Pancreas (tissue), 10 donors: ENCODE results near the gene PDP2. TPM values are rescaled to one million over a fixed set of nuclear protein-coding genes. Genes with fewer than 3 reads are reported as not detected.

Experiments used
- ATAC-seq, 4 donors: fragments of 200-7000 bp; cut with Tn5 transposase; one replicate each; pipeline versions ENCODE4 v1.8.0 to v1.9.1; 2020; ENCODE audit warnings: mild to moderate bottlenecking in 4 of 4, moderate library complexity in 4 of 4
- DNase-seq, 6 donors: peaks; one replicate each; pipeline ENCODE4 v3.0.0-alpha.2; 2020
- FAIRE-seq: peaks from 2 replicates; lab custom pipeline; 2012; peaks lifted over from hg19 to GRCh38; lab: Jason Lieb, UNC
- H3K27ac ChIP-seq, 4 donors: fragments of 200-600 bp; sonication (generic); 1 replicate in 3 of 4; 2 replicates in 1 of 4; pipeline versions ENCODE4 v1.5.0 to v1.8.0; 2020
- H3K27me3 ChIP-seq, 4 donors: fragments of 200-600 bp; one replicate each; pipeline ENCODE4 v1.8.0; 2021
- H3K36me3 ChIP-seq, 3 donors: fragments of 200-600 bp; sonication (generic) in 1 of 3; one replicate each; pipeline versions ENCODE4 v1.5.0 to v1.8.0; 2020 to 2021
- H3K4me1 ChIP-seq, 3 donors: fragments of 200-600 bp; one replicate each; pipeline ENCODE4 v1.8.0; 2021
- H3K4me3 ChIP-seq, 4 donors: fragments of 200-600 bp; sonication (generic) in 2 of 4; one replicate each; pipeline versions ENCODE4 v1.5.0 to v1.8.0; 2020 to 2021
- H3K9me3 ChIP-seq, 4 donors: fragments of 200-600 bp; one replicate each; pipeline ENCODE4 v1.8.0; 2021
- CTCF ChIP-seq, 4 donors: fragments of 200-600 bp; sonication (generic) in 3 of 4; IDR thresholded peaks; one replicate each; pipeline versions ENCODE4 v1.5.0 to v1.8.0; 2021; ENCODE audit warnings: antibody characterized with exemption in 4 of 4
- whole genome bisulfite sequencing, 2 donors: extraction: QIAGEN DNeasy Blood & Tissue Kit; methylation state at CpG; one replicate each; pipeline ENCODE4 v1.1.7; 2013; 5-methylcytosine and 5-hydroxymethylcytosine counted together
- intact Hi-C, 3 donors: fragments of 100-400 bp; cut with DNase I; formaldehyde crosslinking; loops; one replicate each; pipeline versions ENCODE4 v1.11.1 to v1.14.2; 2022
- polyA plus RNA-seq, 2 donors: library from polyadenylated mRNA; stranded (reverse); fragments of 200-250 nt; gene quantifications; one replicate each; pipeline ENCODE4 v1.2.3, GENCODE V29; 2013
- total RNA-seq, 6 donors: library from RNA; stranded (reverse); fragmentation: NEBNext Ultra II Directional in 4 of 6; extraction: Animal tissue kit (Norgen Biotek cat#: 25700) in 4 of 6; gene quantifications; one replicate each; pipeline versions ENCODE4 v1.2.1 to v1.2.4, GENCODE V29; 2021 to 2023
- donor health status: healthy with polysubstance abuse.
- donor health status: DM: no; HTN: no; CAD: no; lungs with moderate emphysema.
- donor health status: DM: no; HTN: no; CAD: no.
- donor health status: control.
- donor health status: control.
- donor health status: Bipolar disorder and iron deficiency.
- donor health status: DM: yes; HTN: yes; CAD: no.
- donor health status: DM: no; HTN: no; CAD: no.
- donor health status: DM: no; HTN: no; CAD: no.
- donor health status: DM: yes; HTN: yes; CAD: no.

The PDP2 gene
- total and polyA plus RNA-seq, 8 donors, result 1.6 to 8.5 (median 7.2) TPM

GRCh38 chr16:66908762-66909559 lies 28.6 kb downstream of the PDP2 start:
- no peak for DNase-seq
- Histone ChIP-seq H3K9me3 (no peaks in the 10 kb centered on the region), H3K4me3 (no peak overlapping the region), H3K27ac (no peak overlapping the region), H3K4me1 (peaks cover 0 to 6% (median 0%) of the 10 kb centered on the region in 3 donors), H3K27me3 (no peaks in the 10 kb centered on the region), H3K36me3 (no peaks in the 10 kb centered on the region)
- no peak for ATAC-seq
- FAIRE-seq, result no peak
- TF ChIP-seq CTCF (IDR thresholded peaks at IDR 0.05), result no peak
- intact Hi-C loops, result loop anchor here in 1 of 3 donors (10.0 kb wide), 1 partner anchor 46 kb away; no protein-coding TSS in a partner anchor
- 88 to 91% methylated on average over 14 of the region's 14 CpGs for WGBS, 2 donors

- Histone ChIP-seq H3K36me3 (no peaks in the 10 kb centered on the region), H3K27ac (no peak overlapping the region), H3K27me3 (no peaks in the 10 kb centered on the region), H3K9me3 (no peaks in the 10 kb centered on the region), H3K4me3 (no peak overlapping the region), H3K4me1 (peaks cover 0 to 4% (median 0%) of the 10 kb centered on the region in 3 donors)
- FAIRE-seq, result no peak
- 71 to 76% methylated on average over 14 of the region's 14 CpGs for WGBS, 2 donors
- TF ChIP-seq CTCF (IDR thresholded peaks at IDR 0.05), result no peak
- peak in 1 of 6 donors; percentile 53 for DNase-seq
- intact Hi-C loops, result loop anchor here in 1 of 3 donors (10.0 kb wide), 1 partner anchor 64 kb away; no protein-coding TSS in a partner anchor
- ATAC-seq, result no peak
Observed at GRCh38 chr16:66910175-66910940, 30.0 kb downstream of the PDP2 start.

- TF ChIP-seq CTCF (IDR thresholded peaks at IDR 0.05), result no peak
- DNase-seq (no peak), ATAC-seq (no peak), FAIRE-seq (no peak)
- intact Hi-C loops, result loop anchor here in 1 of 3 donors (10.0 kb wide), 1 partner anchor 64 kb away; no protein-coding TSS in a partner anchor
- no peak overlapping the region for H3K27ac ChIP-seq
- 73 to 82% methylated on average over 5 of the region's 5 CpGs for WGBS, 2 donors
- H3K27me3 ChIP-seq, result no peaks in the 10 kb centered on the region
- no peaks in the 10 kb centered on the region for H3K4me1 ChIP-seq
- no peaks in the 10 kb centered on the region for H3K9me3 ChIP-seq
- H3K4me3 ChIP-seq, result no peak overlapping the region
- no peaks in the 10 kb centered on the region for H3K36me3 ChIP-seq
Observed at GRCh38 chr16:66911112-66911511, 30.8 kb downstream of the PDP2 start.

GRCh38 chr16:66911801-66912200 lies 31.5 kb downstream of the PDP2 start:
- no peaks in the 10 kb centered on the region for H3K36me3 ChIP-seq
- no peaks in the 10 kb centered on the region for H3K27me3 ChIP-seq
- FAIRE-seq, result no peak
- 88 to 95% methylated on average over 8 of the region's 8 CpGs for WGBS, 2 donors
- H3K4me1 ChIP-seq, result no peaks in the 10 kb centered on the region
- ATAC-seq, result no peak
- no peak overlapping the region for H3K27ac ChIP-seq
- no peak for TF ChIP-seq CTCF (IDR thresholded peaks at IDR 0.05)
- intact Hi-C loops, result loop anchor here in 1 of 3 donors (10.0 kb wide), 1 partner anchor 63 kb away; no protein-coding TSS in a partner anchor
- H3K4me3 ChIP-seq, result no peak overlapping the region
- H3K9me3 ChIP-seq, result no peaks in the 10 kb centered on the region
- no peak for DNase-seq
